ENCODE results near the gene FAM32A. TPM values are rescaled to one million over a fixed set of nuclear protein-coding genes. Genes with fewer than 3 reads are reported as not detected.

FAM32A gene
- total and polyA plus RNA-seq, 8 donors: 14.8 to 48.6 (median 24.1) TPM

DNA sequence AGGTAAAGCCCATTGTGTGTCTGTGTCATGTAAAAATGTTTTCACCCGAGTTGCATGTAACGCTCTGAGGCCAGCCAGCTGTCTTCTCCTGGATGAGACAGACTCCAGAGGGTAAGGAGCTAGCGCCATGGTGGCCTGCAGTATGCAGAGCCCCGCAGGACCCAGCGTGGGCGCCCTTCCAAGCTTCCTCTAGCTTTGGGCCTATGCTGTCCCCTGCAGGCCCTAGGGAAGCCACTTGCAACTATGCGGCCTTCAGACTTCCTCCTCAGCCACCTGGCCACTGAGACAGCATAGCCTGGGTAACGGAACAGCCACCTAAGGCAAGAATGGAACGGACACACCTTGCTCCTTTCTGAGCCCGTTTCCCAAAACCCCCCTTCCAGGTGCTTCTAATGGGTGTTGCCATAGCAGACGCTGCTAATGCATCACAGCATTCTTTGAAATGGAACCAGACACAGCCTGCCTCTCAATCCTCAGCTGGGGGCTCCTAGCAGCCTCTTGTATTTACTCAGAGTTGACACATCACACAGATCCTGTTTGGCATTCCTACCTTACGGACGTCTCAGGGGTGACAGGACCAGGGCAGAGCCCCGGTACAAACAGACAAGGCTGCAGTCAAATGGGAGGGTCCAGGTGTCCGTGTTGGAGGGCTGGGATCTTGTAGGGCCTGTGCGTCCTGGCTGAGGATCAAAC lies 6.2 kb downstream of the FAM32A start:
- no peak for ATAC-seq
- H3K9me3 ChIP-seq: no peaks in the 10 kb centered on the region
- peaks cover 0 to 29% (median 7%) of the 10 kb centered on the region in 3 donors for H3K36me3 ChIP-seq
- WGBS, 2 donors: 76 to 77% methylated on average over 16 of the region's 16 CpGs
- intact Hi-C loops (cut with DNase I): no loop called here
- no peaks in the 10 kb centered on the region for H3K27me3 ChIP-seq
- H3K27ac ChIP-seq: no peak overlapping the region
- TF ChIP-seq, protein P1, sequence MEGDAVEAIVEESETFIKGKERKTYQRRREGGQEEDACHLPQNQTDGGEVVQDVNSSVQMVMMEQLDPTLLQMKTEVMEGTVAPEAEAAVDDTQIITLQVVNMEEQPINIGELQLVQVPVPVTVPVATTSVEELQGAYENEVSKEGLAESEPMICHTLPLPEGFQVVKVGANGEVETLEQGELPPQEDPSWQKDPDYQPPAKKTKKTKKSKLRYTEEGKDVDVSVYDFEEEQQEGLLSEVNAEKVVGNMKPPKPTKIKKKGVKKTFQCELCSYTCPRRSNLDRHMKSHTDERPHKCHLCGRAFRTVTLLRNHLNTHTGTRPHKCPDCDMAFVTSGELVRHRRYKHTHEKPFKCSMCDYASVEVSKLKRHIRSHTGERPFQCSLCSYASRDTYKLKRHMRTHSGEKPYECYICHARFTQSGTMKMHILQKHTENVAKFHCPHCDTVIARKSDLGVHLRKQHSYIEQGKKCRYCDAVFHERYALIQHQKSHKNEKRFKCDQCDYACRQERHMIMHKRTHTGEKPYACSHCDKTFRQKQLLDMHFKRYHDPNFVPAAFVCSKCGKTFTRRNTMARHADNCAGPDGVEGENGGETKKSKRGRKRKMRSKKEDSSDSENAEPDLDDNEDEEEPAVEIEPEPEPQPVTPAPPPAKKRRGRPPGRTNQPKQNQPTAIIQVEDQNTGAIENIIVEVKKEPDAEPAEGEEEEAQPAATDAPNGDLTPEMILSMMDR (IDR thresholded peaks at IDR 0.05): no peak
- peak in 1 of 6 donors; percentile 45 for DNase-seq
- H3K4me3 ChIP-seq: no peak overlapping the region
- no peak for FAIRE-seq
- peaks cover 0 to 5% (median 5%) of the 10 kb centered on the region in 3 donors for H3K4me1 ChIP-seq

DNA sequence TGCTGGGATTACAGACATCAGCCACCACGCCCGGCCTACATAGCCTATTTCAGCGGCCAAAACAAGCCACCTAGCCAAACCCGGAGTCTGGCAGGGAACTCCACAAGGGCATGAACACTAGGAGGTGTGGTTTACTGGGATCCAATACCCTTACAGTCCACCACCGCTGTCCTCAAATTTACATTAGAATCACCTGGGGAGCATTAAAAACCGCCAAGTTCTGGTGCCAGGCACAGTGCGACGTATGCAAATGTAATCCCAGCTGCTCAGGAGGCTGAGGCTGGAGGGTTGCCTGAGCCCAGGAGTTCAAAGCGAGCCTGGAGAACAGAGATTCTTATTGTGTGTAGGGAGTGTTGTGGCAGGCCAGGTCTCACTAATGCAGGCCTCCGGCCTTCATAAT lies 8.3 kb downstream of the FAM32A start:
- ATAC-seq (no peak), DNase-seq (no peak), FAIRE-seq (no peak)
- peaks cover 0 to 29% (median 7%) of the 10 kb centered on the region in 3 donors for H3K36me3 ChIP-seq
- WGBS, 2 donors: 93 to 98% methylated on average over 10 of the region's 10 CpGs
- peaks cover 0 to 6% (median 6%) of the 10 kb centered on the region in 3 donors for H3K4me1 ChIP-seq
- intact Hi-C loops (cut with DNase I): no loop called here
- no peak overlapping the region for H3K27ac ChIP-seq
- TF ChIP-seq, protein P1 (IDR thresholded peaks at IDR 0.05): no peak
- no peaks in the 10 kb centered on the region for H3K9me3 ChIP-seq
- no peaks in the 10 kb centered on the region for H3K27me3 ChIP-seq
- H3K4me3 ChIP-seq: no peak overlapping the region

- FAIRE-seq (no peak), ATAC-seq (peak in 3 of 4 donors; percentile 4 to 20 (median 6))
- WGBS, 2 donors: 5 to 10% methylated on average over 2 of the region's 2 CpGs
These were observed 12.0 kb downstream of the FAM32A start for GRCh38 chr19:16197188-16197621.

GRCh38 chr19:16197622-16198369 lies 12.6 kb downstream of the FAM32A start, which contains the start of gene AP1M1:
AP1M1 (plus strand) TSS chr19:16197911; CDS start chr19:16198027, 116 bp downstream.
- DNase-seq (peak; percentile 95 to 100 (median 98)), FAIRE-seq (no peak), ATAC-seq (peak; percentile 95 to 100 (median 96))
- 0% methylated on average over 64 to 65 of the region's 65 CpGs for WGBS, 2 donors
- TF ChIP-seq, protein P1 (IDR thresholded peaks at IDR 0.05): no peak
- Histone ChIP-seq H3K9me3 (no peaks in the 10 kb centered on the region), H3K4me3 (peak within 1 kb of the TSS; percentile 60 to 100 (median 78)), H3K27ac (peak within 1 kb of the TSS in 3 of 4 donors; percentile 48 to 59 (median 52)), H3K36me3 (no peaks in the 10 kb centered on the region), H3K4me1 (peaks cover 3 to 10% (median 6%) of the 10 kb centered on the region in 3 donors), H3K27me3 (no peaks in the 10 kb centered on the region)
- intact Hi-C loops (cut with DNase I): no loop called here

More at GRCh38 chr19:16197188-16197621, 12.0 kb downstream of the FAM32A start:
- Histone ChIP-seq H3K36me3 (peaks cover 0 to 3% (median 0%) of the 10 kb centered on the region in 3 donors), H3K9me3 (no peaks in the 10 kb centered on the region), H3K27me3 (no peaks in the 10 kb centered on the region), H3K27ac (peak overlapping the region in 3 of 4 donors; percentile 48 to 59 (median 52)), H3K4me1 (peaks cover 3 to 10% (median 6%) of the 10 kb centered on the region in 3 donors), H3K4me3 (peak overlapping the region; percentile 60 to 100 (median 78))
- TF ChIP-seq, protein P1 (IDR thresholded peaks at IDR 0.05): no peak
- intact Hi-C loops (cut with DNase I): no loop called here
- no peak for DNase-seq

All from pancreas (tissue), 10 donors.